Adipocyte (in vitro differentiated cells): Measurements from ENCODE around the gene LTA.
"Not testable (repeated sequence)": the region's sequence is repeated elsewhere in the genome, so short reads cannot be mapped to it uniquely, and the experiment has no call there.

Experiments used
- DNase-seq: peaks from one replicate; pipeline ENCODE4 v3.0.0-alpha.2; 2015; ENCODE audit warnings: low read depth
- H3K27me3 ChIP-seq: replicated peaks from 2 replicates; pipeline ENCODE4 v1.7.0; 2013; ENCODE audit warnings: mild to moderate bottlenecking, low read length, moderate library complexity; ENCODE audit not compliant: control insufficient read depth, insufficient read depth
- H3K36me3 ChIP-seq: 2 replicates; pipeline ENCODE4 v1.7.0; 2013; ENCODE audit warnings: low read length, mild to moderate bottlenecking, moderate library complexity; ENCODE audit not compliant: control insufficient read depth, insufficient read depth, severe bottlenecking
- H3K4me1 ChIP-seq: 2 replicates; pipeline ENCODE4 v1.7.0; 2013; ENCODE audit warnings: mild to moderate bottlenecking, low read length, moderate library complexity; ENCODE audit not compliant: control insufficient read depth, insufficient read depth
- H3K4me3 ChIP-seq: 2 replicates; pipeline ENCODE4 v1.7.0; 2013; ENCODE audit warnings: mild to moderate bottlenecking, low read length, moderate library complexity
- H3K9ac ChIP-seq: 2 replicates; pipeline ENCODE4 v1.7.0; 2013; ENCODE audit warnings: mild to moderate bottlenecking, low read length, moderate library complexity
- H3K9me3 ChIP-seq: 2 replicates; pipeline ENCODE4 v1.7.0; 2013; ENCODE audit warnings: mild to moderate bottlenecking, low read length, moderate library complexity; ENCODE audit not compliant: control insufficient read depth

Gene LTA

DNA sequence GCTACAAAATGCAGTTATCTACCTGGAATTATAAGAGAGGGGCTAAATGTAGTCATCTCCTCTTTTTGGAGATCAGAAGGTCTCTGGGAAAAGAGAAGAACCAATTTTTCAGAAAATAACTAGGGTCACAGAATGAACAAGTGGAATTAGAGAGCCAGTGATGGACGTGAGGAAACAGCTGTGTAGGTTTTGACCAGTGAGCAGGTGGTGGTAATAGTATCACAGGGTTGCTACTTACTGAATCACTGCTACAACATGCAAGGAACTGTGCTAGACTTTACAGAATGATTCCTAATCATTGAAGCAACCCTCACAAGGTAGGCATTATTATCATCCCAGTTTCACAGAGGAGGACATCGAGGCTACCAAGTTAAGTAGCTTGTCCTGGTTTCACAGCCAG is 27.4 kb upstream of the LTA start:
- no peak for DNase-seq
- Histone ChIP-seq H3K9ac (no peak overlapping the region), H3K4me3 (no peak overlapping the region), H3K4me1 (peaks cover 23% of the 10 kb centered on the region), H3K9me3 (no peaks in the 10 kb centered on the region), H3K27me3 (no peaks in the 10 kb centered on the region), H3K36me3 (peaks cover 15% of the 10 kb centered on the region)

DNA sequence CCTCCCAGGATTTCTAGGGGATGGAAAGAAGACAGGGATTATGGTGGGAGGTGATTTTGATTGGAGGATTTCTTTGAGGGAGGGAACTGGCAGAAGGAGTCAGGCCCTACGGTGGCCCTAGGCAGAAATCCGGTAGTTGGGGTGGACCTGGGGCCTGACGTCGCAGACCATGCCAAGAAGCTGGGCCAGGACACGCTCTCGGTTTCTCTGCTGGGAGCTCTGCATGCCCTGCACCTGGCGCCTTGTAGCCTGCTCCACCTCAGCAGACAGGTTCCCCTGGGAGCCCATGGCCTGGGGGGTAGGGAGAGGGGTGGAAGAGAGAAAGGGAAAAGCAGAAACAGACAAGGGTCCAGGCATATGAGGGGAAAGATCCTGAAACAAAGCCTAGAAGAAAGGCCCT is 26.8 kb upstream of the LTA start:
- DNase-seq, result no peak
- H3K27me3 ChIP-seq, result no peaks in the 10 kb centered on the region
- H3K4me3 ChIP-seq, result no peak overlapping the region

DNA sequence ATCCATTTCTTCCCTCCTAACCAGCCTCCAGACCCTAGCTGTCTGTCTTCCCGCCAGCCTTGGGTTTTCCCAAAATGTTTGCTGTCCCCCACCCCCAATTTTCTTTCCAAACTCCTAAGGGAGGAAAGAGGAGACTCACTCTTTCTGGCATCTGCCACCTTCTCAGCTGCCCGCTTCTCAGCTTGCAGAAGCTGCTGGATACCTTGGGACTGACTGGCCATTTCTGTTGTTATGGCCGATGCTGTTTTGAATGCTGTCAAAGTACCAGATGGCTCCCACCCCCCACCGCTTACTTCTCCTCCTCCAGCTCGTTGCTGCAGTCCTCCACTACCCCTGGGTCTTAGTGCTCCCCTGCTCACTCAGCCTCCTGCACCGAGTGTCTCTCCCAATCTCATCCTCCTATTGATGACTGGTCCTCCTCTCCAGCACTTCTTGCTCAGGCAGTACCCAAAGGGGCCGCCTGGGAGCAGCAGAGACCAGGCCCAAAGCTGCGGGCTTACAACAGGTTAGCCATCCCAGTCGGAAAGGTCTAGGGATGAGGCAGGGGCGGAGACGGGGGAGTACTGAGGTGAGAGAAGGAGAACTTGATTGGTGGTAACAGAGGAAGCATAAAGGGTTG is 25.6 kb upstream of the LTA start, which contains the start of gene ATP6V1G2:
TSS of gene ATP6V1G2 (minus strand) at position 270 of the 619 bp plus-strand sequence. CDS start at position 221, 49 bp downstream.
- Histone ChIP-seq H3K4me1 (peaks cover 13% of the 10 kb centered on the region), H3K36me3 (peaks cover 23% of the 10 kb centered on the region), H3K9me3 (no peaks in the 10 kb centered on the region), H3K9ac (peak within 1 kb of the TSS; percentile 91), H3K4me3 (peak within 1 kb of the TSS; percentile 84), H3K27me3 (no peaks in the 10 kb centered on the region)
- peak; percentile 96 for DNase-seq

More for the DNA sequence above, 26.8 kb upstream of the LTA start:
- Histone ChIP-seq H3K9ac (no peak overlapping the region), H3K9me3 (no peaks in the 10 kb centered on the region), H3K36me3 (peaks cover 14% of the 10 kb centered on the region), H3K4me1 (peaks cover 17% of the 10 kb centered on the region)

DNA sequence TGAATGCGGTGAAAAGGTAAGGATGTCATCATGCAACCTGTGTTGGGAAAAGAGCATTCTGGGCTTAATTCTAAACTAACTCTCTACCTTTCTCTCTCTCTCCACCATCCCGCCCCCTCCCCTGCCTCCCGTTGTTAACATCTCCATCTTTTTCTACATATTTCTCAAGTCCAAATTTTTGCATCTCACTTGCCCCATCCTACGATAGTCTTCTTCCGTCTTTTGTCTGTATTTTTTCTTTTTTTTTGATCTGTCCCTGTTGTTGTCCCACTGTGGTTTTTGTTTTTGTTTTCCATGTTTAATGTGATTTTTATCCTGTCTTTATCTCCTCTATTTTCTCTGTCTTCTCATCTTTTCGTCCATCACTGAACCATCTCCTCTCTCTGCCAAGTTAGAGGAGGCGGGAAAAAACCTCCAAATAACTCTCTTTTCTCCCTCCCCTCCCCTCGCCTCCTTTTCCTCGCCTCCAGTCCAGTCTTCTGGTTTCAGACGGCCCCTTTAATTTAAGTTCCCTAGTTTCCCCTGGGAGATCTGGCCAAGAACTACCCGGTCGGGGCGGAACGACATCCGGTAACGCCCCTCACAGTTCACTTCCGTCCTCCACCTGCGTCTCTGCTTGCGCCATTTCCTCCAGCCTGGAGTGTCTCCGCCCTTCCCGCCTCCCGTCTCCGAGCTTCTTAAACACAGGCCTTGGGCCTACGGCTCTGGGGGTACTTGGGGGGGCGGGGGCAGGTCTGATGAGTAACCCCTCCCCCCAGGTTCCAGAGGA is 24.9 kb upstream of the LTA start, which contains the start of gene NFKBIL1:
TSS of gene NFKBIL1 (plus strand) at position 651 of the 769 bp plus-strand sequence. CDS start at position 738, 87 bp downstream.
- DNase-seq, result peak; percentile 99
- Histone ChIP-seq H3K4me3 (peak within 1 kb of the TSS; percentile 84), H3K4me1 (peaks cover 13% of the 10 kb centered on the region), H3K9ac (peak within 1 kb of the TSS; percentile 91), H3K9me3 (no peaks in the 10 kb centered on the region), H3K36me3 (peaks cover 23% of the 10 kb centered on the region), H3K27me3 (no peaks in the 10 kb centered on the region)

DNA sequence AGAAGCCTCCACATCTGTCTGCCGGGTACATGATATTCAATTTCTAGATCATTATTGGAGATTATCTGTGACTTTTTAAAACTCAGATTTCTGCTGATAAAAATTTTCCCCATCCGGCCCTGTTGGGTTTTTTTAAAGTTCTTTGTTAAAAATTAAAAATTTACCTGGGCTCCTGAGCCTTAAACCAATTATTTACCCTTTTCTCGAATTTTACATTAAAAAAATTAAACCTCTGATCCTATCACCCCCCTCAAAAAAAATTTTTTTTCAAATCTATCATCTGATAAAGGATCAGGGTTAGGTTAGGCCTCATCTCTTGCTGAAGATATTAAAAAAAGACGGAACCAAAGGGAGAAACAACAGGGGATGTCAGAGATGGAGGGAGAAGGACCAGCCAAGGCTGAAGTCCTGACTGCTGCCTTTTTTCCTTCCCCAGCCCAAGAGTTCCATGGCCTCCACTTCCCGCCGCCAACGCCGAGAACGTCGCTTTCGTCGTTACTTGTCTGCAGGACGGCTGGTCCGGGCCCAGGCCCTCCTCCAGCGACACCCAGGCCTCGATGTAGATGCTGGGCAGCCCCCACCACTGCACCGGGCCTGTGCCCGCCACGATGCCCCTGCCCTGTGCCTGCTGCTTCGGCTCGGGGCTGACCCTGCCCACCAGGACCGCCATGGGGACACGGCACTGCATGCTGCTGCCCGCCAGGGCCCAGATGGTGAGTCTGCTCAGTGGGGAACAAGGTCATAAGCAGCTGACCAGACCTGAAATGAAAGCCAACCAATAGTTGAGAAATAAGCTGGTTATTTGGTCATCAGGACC is 24.2 kb upstream of the LTA start:
- Histone ChIP-seq H3K9ac (peak overlapping the region; percentile 91), H3K4me3 (peak overlapping the region; percentile 84), H3K4me1 (peaks cover 13% of the 10 kb centered on the region), H3K27me3 (no peaks in the 10 kb centered on the region), H3K36me3 (peaks cover 23% of the 10 kb centered on the region), H3K9me3 (no peaks in the 10 kb centered on the region)
- no peak for DNase-seq

DNA sequence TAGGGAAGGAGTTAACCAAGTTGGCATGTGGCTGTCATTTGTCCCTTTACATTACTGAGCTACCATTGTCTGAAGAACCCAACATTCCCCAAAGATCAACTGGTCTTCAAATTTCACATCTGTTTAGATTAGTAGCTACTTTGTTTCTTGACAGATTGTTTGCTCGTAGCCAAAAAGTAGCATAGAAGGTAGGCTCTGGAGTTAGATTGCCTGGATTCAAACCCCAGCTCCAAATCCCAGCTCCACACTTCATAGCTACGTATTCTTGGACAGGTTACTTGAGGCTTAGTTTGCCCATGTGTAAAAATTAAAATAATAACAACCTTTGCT is 23.6 kb upstream of the LTA start:
- DNase-seq, result no peak
- H3K9me3 ChIP-seq, result no peaks in the 10 kb centered on the region
- no peaks in the 10 kb centered on the region for H3K27me3 ChIP-seq
- H3K4me3 ChIP-seq, result peak overlapping the region; percentile 84
- H3K36me3 ChIP-seq, result peaks cover 29% of the 10 kb centered on the region
- peak overlapping the region; percentile 91 for H3K9ac ChIP-seq
- H3K4me1 ChIP-seq, result peaks cover 13% of the 10 kb centered on the region

DNA sequence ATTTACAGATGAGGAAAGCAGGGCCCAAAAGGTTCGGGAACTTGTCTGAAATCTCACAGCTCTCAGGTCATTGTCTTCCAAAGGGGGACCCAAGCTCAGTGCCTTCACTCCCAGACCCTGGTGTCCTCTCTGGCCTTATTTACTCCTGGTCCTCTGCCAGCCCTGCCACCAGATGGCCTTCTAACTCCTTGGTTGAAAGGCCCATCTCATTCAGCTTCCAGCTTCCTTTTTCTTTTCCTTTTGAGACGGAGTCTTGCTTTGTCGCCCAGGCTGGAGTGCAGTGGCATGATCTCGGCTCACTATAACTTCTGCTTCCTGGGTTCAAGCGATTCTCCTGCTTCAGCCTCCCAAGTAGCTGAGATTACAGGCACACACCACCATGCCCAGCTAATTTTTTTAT is 20.7 kb upstream of the LTA start:
- H3K27me3 ChIP-seq, H3K9me3 ChIP-seq, H3K9ac ChIP-seq, H3K4me3 ChIP-seq: not testable (repeated sequence)
- H3K36me3 ChIP-seq, result peaks cover 43% of the 10 kb centered on the region
- H3K4me1 ChIP-seq, result peaks cover 13% of the 10 kb centered on the region
- DNase-seq, result peak; percentile 17

DNA sequence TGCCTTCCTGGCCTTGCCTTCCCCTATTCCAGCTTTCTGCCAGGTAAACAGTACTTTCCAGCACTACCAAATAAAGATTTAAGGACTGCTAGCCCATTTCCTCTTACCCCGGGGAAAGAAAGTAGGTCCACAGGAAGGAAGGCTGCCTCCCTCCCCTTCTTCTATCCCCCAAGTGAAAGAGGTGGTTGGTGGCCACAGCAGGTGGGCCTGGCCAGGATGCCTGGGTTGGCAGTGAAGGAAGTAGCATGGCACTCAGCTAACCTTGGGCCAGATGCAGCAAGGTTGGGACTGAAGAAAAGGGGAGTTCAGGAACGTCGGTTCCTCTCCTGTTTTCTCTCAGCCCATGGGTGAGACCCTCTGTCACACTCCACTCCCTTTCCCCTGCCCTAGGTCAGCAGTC is 15.8 kb upstream of the LTA start:
- Histone ChIP-seq H3K9me3 (no peaks in the 10 kb centered on the region), H3K9ac (no peak overlapping the region), H3K36me3 (peaks cover 46% of the 10 kb centered on the region), H3K27me3 (no peaks in the 10 kb centered on the region), H3K4me3 (no peak overlapping the region), H3K4me1 (peaks cover 22% of the 10 kb centered on the region)
- no peak for DNase-seq

DNA sequence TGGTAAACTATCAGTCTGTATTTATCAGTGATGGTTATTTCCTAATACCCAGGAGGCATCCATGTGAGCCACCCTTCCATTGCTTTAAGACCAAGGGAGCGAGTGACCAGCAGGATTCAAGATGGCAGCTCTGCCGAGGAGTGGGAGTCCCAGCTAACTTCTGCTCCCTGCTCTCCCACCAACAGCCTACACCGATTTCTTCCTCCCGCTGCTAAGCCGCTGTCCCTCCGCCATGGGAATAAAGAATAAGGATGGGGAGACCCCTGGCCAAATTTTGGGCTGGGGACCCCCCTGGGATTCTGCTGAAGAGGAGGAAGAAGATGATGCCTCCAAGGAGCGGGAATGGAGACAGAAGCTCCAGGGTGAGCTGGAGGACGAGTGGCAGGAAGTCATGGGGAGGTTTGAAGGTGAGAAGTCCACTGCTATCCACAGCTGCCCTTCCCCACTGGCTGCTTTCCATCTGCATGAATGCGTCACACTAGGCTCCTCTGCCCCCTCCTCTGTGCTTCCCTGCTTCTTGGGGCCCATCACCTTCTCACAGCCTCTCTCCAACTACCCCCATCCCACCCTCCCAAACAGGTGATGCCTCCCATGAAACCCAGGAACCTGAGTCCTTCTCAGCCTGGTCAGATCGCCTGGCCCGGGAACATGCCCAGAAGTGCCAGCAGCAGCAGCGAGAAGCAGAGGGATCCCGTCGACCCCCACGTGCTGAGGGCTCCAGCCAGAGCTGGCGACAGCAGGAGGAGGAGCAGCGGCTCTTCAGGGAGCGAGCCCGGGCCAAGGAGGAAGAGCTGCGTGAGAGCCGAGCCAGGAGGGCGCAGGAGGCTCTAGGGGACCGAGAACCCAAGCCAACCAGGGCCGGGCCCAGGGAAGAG is 14.4 kb upstream of the LTA start:
- DNase-seq, result no peak
- Histone ChIP-seq H3K36me3 (peaks cover 45% of the 10 kb centered on the region), H3K9me3 (no peaks in the 10 kb centered on the region), H3K4me1 (peaks cover 22% of the 10 kb centered on the region), H3K9ac (no peak overlapping the region), H3K4me3 (no peak overlapping the region), H3K27me3 (no peaks in the 10 kb centered on the region)

DNA sequence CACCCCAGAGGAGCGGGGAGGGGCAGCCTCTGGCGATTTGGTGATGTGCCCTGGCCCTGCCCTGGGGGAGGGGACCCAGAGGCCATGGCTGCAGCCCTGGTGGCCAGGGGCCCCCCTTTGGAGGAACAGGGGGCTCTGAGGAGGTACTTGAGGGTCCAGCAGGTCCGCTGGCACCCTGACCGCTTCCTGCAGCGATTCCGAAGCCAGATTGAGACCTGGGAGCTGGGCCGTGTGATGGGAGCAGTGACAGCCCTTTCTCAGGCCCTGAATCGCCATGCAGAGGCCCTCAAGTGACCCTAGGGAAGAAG is 13.8 kb upstream of the LTA start:
- H3K9me3 ChIP-seq, result no peaks in the 10 kb centered on the region
- no peak for DNase-seq
- H3K27me3 ChIP-seq, result no peaks in the 10 kb centered on the region
- H3K36me3 ChIP-seq, result peaks cover 42% of the 10 kb centered on the region
- peaks cover 26% of the 10 kb centered on the region for H3K4me1 ChIP-seq
- H3K9ac ChIP-seq, result no peak overlapping the region
- H3K4me3 ChIP-seq, result no peak overlapping the region
